HG03432 (cell line): Measurements from ENCODE around the gene RUFY4.

Experiments used
- ATAC-seq: cut with Tn5 transposase; IDR thresholded peaks from one replicate; pipeline ENCODE4 v1.9.1; 2021; ENCODE audit warnings: mild to moderate bottlenecking, moderate library complexity; ENCODE audit not compliant: unreplicated experiment

The RUFY4 gene

DNA sequence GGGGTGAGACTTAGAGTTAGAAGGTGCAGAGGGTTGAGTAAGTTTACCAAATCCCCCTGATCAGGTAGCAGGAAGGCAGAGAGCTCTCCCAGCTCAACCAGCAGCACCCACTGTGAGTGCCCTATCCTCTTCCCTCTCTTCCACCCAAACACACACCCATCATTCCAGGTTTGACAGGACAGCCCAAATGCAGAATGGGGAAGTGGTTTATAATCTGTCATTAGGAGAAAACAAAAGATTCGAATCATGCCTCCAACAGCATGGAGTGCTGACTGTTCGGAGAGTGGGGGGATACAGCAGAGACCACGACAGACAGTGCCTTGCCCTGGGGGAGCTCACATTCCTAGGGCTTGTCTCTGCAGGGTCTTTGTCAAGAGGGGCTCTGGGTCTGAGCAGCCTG lies 68.5 kb downstream of the RUFY4 start:
- ATAC-seq = no peak

- ATAC-seq = no peak
Measured at GRCh38 chr2:218138047-218138446, 69.0 kb downstream of the RUFY4 start.
